HG03571 (cell line): ENCODE data around the gene PLD4.
"Not testable (repeated sequence)": the region's sequence is repeated elsewhere in the genome, so short reads cannot be mapped to it uniquely, and the experiment has no call there.

Source experiments
- ATAC-seq: cut with Tn5 transposase; IDR thresholded peaks from one replicate; pipeline ENCODE4 v1.9.1; 2021; ENCODE audit not compliant: unreplicated experiment

The PLD4 gene

DNA sequence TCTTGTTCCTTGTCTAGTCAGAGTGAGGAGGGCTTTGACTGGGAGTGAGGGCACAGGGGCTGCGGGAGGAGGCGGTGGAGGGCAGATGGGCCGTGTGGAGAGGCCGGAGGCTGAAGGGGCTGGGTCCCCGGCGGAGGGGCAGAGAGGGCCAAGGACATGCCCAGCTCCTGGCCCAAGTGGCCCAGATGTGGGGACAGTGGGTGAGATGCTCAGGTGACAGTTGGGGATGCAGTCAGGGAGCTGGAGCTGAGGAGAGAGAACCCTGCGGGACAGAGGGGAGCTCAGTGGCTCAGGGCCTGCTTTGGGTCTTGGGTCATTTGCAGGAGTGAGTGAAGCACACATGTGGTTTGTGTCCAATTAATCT lies 26.5 kb upstream of the PLD4 start:
- no peak for ATAC-seq

DNA sequence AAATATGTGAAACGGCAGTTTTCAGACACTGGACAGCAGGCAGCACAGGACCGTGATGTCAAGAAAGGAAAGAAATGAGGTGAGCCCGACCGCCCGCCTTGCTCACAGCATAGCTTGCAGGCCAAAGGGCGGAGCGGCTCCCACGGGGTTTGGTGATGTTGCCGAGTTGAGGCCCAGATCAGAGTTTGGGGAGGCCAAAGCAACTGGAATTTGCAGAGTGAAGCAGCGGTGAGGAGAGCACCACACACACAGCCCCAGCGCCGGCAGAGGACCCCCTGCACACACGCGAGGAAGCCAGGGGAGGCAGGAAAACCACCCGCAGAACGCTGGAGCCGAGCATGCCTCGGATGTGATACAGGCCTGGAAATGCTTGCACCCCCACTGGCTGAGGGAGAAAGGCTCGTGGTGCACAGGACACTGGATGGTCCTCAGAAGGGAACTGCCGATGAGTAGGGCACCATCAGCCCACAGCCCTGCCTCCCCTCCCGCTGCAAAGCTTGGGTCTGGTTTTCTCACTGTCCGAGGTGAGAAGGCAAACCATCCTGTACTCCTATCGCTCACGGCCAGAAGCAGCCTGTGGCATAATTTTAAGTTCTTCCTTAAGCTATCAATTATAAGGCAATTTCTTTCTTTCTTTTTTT lies 25.7 kb upstream of the PLD4 start:
- no peak for ATAC-seq

DNA sequence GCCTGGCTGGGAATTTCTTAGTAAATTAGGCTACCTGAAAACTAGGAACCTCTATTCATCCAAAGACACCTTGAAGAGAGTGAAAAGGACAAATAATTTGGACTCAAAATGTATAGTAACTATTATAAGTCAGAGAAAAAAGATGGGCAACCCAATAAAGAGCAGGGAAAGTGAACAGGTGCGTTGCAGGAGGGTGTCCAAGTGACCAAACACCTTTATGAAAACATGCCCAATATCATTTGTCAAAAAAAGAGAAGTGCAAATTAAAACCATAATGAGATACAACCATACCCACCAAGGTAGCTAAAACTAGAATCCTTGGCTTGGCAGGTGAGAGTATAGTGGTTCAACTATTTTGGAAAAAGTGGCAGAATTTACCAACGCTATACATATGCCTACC lies 24.9 kb upstream of the PLD4 start:
- ATAC-seq: no peak

DNA sequence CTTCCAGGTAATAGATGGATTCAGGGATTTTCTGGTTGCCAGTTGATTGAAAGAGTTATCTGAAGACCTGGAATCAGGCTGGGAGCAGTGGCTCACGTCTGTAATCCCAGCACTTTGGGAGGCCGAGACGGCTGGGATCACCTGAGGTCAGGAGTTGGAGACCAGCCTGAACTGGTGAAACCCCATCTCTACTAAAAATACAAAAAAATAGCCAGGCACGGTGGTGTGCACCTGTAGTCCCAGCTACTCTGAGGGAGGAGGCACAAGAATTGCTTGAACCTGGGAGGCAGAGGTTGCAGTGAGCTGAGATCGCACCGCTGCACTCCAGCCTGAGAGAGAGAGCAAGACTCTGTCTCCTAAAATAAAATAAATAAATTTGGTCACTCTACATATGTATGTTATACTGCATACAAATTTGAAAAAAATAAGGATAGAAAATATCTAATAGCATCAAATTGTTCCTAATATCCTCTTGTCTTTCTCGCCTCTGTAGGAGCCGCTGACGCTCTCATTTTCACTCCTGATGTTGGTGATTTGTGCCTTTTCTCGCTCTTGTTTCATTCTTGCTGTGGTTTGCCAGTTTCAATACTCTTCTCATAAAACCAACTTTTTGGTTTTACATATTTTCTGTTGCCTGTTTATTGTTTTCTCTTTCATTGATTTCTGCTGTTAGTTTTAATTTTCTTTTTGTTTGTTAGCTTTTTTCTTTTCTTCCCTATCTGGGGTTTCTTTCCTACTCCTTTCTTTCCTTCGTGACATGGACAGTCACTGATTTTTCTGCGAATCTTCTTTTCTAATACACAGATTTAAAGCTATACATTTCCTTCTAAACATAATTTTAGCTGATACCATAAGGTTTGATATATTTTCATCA lies 23.8 kb upstream of the PLD4 start:
- no peak for ATAC-seq

DNA sequence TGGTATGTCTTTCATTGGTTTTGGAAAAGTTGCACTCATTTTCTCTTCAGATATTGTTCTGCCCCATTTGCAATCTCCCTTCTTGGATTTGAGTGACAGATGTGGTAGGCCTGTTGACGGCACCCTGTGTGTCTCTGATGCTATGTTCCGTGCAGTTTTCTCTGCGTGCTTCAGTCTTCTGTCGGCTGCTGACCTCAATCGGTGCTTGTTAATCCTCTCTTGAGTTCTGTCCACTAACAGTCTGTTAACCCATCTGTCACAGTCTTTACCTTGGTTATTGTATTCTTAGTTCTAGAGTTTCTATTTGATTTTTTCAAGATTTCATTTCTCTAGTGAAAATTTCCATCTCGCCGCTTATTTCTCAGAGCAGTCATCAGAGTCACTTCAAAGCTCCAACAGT lies 20.7 kb upstream of the PLD4 start:
- ATAC-seq: no peak

DNA sequence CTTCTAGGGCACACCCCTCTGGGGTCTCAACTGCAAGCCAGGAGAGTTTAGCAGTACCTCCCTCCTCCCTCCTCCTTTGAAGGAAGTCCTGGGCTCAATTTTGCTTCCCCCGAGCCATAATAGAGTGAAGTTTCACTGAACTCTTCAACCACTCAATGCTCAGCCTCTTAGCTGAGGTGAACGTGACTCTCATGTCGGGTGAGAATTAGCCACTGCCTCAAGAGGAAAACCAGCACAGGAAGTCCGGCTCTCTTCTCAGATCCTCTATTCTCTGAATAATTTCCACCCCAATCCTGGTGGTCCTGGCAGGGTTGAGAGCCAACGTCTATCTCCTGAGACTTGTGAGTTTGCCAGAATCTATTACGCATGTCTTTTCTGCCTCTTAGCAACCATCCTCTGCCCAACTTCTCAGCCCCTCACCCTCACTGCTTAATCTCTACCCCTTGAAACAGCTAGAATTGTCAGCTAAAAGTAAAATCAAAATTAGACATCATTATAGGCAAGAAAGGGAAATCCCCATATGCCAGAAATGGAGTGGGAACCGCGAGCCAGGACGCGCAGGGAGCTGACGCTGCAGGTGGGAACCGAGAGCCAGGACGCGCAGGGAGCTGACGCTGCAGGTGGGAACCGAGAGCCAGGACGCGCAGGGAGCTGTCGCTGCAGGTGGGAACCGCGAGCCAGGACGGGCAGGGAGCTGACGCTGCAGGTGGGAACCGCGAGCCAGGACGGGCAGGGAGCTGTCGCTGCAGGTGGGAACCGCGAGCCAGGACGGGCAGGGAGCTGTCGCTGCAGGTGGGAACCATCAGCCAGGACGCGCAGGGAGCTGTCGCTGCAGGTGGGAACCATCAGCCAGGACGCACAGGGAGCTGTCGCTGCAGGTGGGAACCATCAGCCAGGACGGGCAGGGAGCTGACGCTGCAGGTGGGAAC lies 19.8 kb upstream of the PLD4 start:
- ATAC-seq: not testable (repeated sequence)

DNA sequence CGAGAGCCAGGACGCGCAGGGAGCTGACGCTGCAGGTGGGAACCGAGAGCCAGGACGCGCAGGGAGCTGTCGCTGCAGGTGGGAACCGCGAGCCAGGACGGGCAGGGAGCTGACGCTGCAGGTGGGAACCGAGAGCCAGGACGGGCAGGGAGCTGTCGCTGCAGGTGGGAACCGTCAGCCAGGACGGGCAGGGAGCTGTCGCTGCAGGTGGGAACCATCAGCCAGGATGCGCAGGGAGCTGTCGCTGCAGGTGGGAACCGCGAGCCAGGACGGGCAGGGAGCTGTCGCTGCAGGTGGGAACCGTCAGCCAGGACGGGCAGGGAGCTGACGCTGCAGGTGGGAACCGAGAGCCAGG lies 19.1 kb upstream of the PLD4 start:
- ATAC-seq: not testable (repeated sequence)

DNA sequence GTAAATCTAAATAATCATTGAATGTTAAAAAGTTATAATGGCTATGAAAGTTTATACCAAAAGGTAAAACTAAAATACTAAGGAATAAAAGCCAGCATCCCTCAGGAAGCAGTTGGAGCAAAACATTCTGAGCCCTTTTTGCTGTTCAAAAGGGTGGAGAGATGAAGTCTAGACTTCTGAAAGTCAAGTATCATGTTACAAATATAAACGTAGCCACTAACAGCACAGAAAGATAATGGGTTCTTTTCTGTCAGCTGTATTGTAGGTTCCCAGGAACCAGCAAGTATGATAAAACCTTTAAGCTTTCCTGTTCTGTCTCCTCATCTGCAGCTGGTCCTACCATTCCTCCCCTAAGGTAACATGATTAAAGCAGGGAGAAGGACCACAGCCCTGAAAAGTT lies 16.4 kb upstream of the PLD4 start:
- no peak for ATAC-seq

DNA sequence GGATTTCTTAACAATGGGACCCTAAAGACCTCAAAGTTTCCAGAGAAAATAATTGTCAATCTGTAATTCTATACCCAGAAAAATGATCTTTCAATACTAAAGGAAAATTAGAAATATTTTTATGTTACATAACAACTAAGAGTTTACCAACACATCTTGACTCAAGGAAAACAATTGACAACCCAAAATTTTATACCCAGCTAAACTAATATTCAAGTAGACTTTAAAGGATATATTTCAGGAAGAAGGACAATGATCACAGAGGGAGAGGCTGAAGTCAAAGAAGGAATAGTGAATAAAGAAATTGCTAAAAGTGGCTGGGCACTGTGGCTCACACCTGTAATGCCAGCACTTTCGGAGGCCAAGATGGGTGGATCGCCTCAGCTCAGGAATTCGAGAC lies 12.6 kb upstream of the PLD4 start:
- ATAC-seq: no peak

DNA sequence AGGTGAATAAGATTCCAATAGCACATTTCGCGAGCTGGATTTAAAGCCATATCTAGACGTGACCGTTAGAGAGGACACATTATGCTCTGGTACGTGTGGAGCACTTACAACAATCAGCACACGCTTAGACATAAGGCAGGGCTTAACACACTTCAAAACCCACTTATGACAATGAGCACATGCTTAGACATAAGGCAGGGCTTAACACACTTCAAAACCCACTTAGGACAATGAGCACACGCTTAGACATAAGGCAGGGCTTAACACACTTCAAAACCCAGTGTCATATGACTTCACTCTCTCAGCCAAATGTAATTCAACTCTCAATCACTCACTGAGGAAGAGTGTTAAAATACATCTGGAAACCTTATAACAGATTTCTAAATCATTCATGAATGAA lies 11.2 kb upstream of the PLD4 start:
- ATAC-seq: no peak

DNA sequence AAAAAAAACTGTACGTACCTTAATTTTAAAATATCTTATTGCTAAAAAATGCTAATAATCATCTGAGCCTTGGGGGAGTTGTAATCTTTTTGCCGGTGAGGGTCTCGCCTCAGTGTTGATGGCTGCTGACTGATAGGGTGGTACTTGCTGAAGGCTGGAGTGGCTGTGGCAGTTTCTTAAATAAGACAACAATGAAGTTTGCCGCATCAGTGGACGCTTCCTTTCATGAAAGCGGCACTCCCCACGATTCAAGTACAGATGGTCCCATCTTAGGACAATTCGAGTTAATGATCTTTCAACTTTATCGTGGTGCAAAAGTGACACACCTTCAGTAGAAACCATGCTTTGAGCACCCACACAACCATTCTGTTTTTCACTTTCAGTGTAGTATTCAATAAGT lies 7.6 kb upstream of the PLD4 start:
- ATAC-seq: no peak

DNA sequence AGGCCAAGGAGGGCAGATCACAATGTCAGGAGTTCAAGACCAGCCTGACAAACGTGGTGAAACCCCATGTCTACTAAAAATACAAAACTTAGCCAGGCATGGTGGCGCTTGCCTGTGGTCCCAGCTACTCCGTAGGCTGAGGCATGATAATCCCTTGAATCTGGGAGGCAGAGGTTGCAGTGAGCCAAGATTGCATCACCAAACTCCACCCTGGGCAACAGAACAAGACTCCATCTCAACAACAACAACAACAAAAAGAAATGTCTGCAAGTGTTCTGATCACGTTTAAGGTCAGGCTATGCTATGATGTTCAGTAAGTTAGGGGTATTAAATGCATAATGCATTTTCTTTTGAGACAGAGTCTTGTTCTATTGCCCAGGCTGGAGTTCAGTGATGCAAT lies 6.7 kb upstream of the PLD4 start:
- ATAC-seq: no peak

DNA sequence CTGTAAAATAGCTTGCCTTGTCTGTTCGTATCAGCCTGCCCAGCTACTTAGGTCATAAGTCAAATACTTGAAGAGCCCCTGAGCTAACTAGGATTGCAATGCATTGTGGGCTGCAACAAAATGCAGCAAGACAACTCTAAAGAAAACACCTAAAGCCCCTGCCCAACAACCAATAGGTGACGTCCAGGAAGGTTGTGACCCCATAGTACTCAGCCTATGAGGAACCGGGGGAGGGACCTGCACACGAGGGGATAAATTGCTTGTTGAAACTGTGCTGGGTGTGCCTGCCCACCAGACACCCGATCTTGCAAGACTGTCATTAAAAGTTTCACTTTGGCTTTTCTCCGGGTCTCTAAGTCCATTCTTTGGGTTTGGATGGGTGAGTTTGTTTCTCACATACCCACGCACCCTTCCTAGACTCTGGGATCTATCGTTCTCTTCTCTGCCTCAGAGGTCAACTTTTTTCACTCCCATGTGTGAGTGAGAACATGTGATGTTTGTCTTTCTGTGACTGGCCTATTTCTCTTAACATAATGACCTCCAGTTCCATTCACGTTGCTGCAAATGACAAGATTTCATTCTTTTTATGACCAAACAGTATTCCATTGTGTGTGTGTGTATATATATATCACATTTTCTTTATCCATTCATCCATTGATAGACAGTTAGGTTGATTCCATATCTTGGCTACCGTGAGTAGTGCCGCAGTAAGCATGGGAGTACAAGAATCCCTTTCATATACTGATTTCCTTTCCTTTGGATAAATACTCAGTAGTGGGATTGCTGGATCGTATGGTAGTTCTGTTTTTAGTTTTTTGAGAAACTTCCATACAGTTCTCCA lies 5.3 kb upstream of the PLD4 start:
- not testable (repeated sequence) for ATAC-seq

DNA sequence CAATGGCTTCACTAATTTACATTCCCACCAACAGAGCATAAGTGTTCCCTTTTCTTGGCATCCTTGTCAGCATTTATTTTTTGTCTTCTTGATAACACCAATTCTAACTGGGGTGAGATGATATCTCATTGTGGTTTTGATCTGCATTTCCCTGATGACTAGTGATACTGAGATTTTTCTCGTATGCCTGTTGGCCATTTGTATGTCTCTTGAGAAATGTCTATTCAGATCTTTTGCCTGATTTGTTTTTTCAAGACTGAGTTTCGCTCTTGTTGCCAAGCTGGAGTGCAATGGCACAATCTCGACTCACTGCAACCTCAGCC lies 4.7 kb upstream of the PLD4 start:
- ATAC-seq: no peak

DNA sequence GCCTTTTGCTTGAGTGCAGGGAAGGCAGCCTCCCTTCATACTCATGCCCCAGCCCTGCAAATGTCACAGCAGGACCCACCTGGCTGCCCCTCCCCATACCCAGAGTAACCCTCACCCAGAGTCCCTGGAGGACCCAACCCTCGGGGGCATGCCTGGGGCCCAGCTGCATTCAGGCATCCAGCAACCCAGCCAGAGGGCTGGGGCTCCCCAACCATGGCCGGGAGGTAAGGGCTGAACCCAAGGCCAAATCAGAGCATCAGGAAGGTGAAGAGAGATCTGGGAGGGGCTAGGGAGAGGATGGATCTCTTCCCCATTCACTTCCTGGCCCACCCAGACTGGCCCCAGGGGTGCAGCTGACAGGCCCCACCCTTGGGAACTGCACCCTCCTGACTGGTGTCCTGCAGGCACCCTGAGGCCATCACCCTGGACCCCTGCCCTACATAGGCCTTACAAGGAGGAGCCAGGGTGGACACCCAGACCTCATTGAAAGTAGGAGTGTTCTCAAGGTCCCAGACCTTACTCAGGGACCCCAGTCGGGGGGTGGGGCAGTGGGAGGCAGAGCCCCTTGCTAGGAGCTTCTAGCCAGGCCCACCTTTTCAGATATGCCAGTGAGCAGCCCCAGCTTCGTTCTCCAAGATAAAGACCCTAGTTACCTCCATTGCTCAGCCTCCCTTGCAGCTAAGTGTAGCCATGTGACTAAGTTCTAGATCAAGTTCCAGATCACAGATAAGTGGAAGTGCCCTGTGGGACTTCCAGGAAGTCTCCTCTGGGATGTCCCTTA lies 849 bp upstream of the PLD4 start:
- ATAC-seq: no peak

DNA sequence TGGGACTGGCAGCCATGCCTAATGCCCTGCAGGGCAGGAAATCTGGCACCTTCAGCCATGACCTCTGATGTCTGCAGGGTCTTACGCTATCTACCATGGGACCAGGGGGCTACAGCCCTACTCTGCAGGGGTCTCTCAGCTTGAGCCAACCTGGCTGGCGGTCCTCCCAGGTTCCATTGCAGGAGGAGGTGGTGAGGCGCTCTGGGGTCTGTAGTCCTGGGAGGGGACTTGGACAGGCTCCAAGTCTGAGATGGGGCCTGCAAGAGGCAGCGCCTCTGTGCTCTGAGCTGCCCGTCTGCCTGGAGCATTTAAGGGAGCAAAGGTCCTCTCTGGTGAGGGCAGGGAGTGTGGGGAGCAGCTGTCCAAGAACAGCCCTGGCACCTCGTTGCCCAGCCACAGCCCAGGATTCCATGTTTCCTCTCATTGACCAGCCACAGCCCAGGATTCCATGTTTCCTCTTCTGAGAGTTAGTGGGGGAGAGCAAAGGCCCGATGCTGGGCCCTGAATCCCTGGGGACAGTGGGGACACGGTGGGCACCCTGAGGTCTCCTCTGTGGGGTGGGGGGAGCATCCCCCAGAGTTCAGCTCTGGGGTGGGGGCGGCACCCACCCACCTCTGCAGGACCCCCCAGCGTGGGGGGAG lies 655 bp downstream of the PLD4 start:
- no peak for ATAC-seq

DNA sequence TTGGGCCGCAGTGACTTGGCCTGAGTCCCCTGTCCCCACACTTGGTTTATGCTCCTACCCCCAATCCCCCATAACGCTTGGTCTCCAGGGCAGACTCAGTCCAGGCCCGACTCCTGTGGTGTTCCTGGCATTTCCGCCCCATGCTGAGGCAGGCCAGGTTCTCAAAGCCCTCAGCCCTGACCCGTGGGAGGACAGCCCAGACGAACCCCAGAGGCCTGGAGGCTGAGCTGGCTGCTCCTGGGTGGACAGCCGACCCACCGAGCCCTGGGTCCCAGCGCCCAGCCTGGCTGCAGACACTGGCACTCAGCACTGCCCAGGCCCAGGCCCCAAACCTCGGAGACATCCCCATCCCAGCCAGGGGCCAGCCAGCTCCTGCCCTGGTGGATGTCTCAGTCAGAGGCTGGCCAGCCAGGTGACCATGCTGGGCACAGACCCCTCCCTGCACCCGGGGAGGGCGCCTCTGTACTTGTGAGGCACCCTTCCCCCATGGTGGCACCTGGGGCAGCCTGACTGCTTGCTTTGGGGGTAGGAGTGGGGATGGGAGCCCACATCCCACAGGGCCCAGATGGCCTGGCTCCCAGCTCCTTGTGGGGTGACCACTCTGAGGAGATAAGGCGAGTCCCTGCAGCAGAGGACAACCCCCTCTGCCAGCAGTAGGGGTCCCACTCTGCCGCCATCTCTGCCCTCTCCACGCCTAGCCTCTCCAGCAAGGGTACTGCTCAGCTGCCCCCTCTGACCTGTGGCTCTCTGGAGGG lies 1.4 kb downstream of the PLD4 start:
- ATAC-seq: no peak

DNA sequence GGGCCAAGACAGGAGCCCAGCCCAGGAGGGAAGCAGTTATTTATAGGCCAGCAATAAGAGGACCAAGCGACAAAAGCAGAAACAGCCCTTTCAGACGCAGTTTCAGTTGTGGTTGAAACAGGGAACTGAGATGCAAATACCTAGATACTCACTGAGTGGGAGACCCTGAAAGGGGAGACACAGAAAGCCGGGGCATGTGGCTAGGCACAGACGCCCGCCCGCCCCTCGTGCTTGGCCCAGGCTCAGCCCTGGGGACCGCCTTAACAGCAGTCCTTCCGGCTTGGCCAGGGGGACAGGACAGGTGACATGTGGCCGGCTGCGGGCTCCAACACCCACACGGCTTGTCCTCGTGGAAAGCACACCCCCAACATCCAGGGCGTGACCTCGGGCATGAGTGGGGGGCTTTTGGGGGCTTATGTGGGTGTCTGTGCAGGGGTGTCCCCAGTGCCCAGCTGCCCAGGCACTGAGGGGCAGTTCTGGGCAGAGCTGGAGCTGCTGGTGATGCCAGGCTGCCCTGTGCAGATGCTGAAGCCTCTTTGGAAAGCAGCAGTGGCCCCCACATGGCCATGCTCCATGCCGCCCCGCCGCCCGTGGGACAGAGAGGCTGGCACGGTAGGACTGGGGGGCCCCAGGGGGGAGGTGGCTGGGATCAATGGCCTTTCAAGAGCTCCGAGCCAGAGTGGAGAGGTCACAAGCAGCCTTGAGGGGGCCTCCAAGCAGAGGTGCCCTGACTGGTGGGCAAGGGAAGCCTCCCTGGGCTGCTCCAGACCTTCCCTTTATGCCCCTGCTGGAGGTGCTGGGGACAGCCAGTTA lies 2.1 kb downstream of the PLD4 start:
- ATAC-seq: peak; percentile 74
